ENCODE measurements around the gene ACSS1. TPM values are rescaled to one million over a fixed set of nuclear protein-coding genes. Genes with fewer than 3 reads are reported as not detected.

Gene ACSS1
- total RNA-seq (2014; rRNA removed; shearing (Covaris generic)): 39.9 and 47.0 TPM in 2 replicates

GRCh38 chr20:25058051-25058846 lies at the start of gene ACSS1:
ACSS1 (minus strand) TSS chr20:25058139; CDS start chr20:25058102, 37 bp downstream.
- peak; percentile 54 for DNase-seq (ENCODE audit: low spot score)

GRCh38 chr20:25103526-25103925 lies 45.6 kb upstream of the ACSS1 start:
- no peak for DNase-seq (ENCODE audit: low spot score)

GRCh38 chr20:25100914-25101313 lies 43.0 kb upstream of the ACSS1 start:
- no peak for DNase-seq (ENCODE audit: low spot score)

GRCh38 chr20:25099601-25100140 lies 41.7 kb upstream of the ACSS1 start:
- DNase-seq (ENCODE audit: low spot score): no peak

GRCh38 chr20:25097498-25097897 lies 39.6 kb upstream of the ACSS1 start:
- no peak for DNase-seq (ENCODE audit: low spot score)

GRCh38 chr20:25090492-25091429 lies 32.8 kb upstream of the ACSS1 start:
- no peak for DNase-seq (ENCODE audit: low spot score)

GRCh38 chr20:25089662-25090061 lies 31.7 kb upstream of the ACSS1 start:
- DNase-seq (ENCODE audit: low spot score): no peak

- no peak for DNase-seq (ENCODE audit: low spot score)
These were observed 31.2 kb upstream of the ACSS1 start for GRCh38 chr20:25089096-25089495.

- DNase-seq (ENCODE audit: low spot score): no peak
These were observed 30.3 kb upstream of the ACSS1 start for GRCh38 chr20:25088267-25088666.

GRCh38 chr20:25087186-25087929 lies 29.4 kb upstream of the ACSS1 start:
- no peak for DNase-seq (ENCODE audit: low spot score)

GRCh38 chr20:25085756-25086495 lies 28.0 kb upstream of the ACSS1 start:
- no peak for DNase-seq (ENCODE audit: low spot score)

- DNase-seq (ENCODE audit: low spot score): no peak
These were observed 26.8 kb upstream of the ACSS1 start for GRCh38 chr20:25084626-25085187.

- peak; percentile 33 for DNase-seq (ENCODE audit: low spot score)
These were observed 26.1 kb upstream of the ACSS1 start for GRCh38 chr20:25083773-25084625.

- no peak for DNase-seq (ENCODE audit: low spot score)
These were observed 25.3 kb upstream of the ACSS1 start for GRCh38 chr20:25083141-25083772.

GRCh38 chr20:25082498-25082873 lies 24.5 kb upstream of the ACSS1 start:
- DNase-seq (ENCODE audit: low spot score): no peak

- DNase-seq (ENCODE audit: low spot score): no peak
These were observed 24.0 kb upstream of the ACSS1 start, which contains the start of gene VSX1 for GRCh38 chr20:25081730-25082497. VSX1 (minus strand) TSS chr20:25082141; CDS start chr20:25082096, 45 bp downstream.

- DNase-seq (ENCODE audit: low spot score): no peak
These were observed 23.3 kb upstream of the ACSS1 start for GRCh38 chr20:25081065-25081729.

All from HT-29 (cell line).